GM19324 (cell line): ENCODE measurements around the gene SAMD4B.

Experiments used
- ATAC-seq: cut with Tn5 transposase; IDR thresholded peaks from one replicate; pipeline ENCODE4 v1.9.1; 2021; ENCODE audit warnings: mild to moderate bottlenecking, moderate library complexity; ENCODE audit not compliant: unreplicated experiment, low FRiP score

SAMD4B gene

GRCh38 chr19:39420769-39421168 is 78.5 kb downstream of the SAMD4B start:
- ATAC-seq, result no peak

GRCh38 chr19:39422020-39422419 is 79.8 kb downstream of the SAMD4B start:
- ATAC-seq, result no peak

GRCh38 chr19:39423258-39424086 is 81.3 kb downstream of the SAMD4B start:
- no peak for ATAC-seq

DNA sequence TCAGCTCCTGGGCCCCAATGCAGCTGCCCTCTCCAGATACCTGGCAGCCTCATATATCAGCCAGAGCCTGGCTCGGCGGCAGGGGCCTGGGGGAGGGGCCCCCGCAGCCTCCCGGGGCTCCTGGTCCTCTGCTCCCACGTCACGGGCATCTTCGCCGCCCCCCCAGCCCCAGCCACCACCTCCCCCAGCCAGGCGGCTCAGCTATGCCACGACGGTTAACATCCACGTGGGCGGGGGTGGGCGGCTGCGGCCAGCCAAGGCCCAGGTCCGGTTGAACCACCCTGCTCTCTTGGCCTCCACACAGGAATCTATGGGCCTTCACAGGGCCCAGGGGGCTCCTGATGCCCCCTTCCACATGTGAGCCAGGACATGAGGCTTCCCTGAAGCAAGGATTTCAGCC is 82.7 kb downstream of the SAMD4B start:
- ATAC-seq, result no peak

DNA sequence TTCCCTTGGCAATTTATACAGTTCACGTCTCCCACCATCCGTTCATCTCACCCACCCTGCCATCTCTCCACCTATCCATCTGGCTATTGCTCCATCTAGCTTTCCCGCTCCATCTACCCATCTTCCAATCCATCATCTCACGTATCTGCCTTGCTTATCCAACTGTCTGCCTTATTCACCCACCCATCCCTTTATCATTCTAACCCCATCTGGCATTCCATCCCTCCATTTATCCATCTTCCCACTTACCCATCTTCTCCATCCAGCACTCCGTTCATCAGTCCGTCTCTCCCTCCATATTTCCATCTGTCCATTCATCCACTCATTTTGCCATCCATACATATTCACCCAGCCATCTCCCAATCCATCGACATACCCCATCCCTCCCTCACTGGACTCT is 83.5 kb downstream of the SAMD4B start:
- no peak for ATAC-seq

GRCh38 chr19:39426170-39426569 is 83.9 kb downstream of the SAMD4B start:
- ATAC-seq, result no peak

DNA sequence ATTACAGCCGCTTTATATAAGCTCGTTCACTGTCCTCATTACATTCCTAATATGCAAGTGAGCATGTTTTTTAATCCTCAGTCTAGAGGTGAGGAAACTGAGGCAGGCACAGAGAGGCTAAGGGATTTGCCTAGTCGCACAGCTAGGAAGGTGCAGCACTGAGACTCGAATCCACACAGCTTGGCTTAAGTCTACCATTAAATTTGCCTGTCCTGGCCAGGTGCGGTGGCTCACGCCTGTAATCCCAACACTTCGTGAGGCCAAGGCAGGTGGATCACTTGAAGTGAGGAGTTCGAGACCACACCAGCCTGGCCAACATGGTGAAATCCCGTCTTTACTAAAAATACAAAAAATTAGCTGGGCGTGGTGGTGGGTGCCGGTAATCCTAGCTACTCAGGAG is 85.5 kb downstream of the SAMD4B start:
- ATAC-seq, result no peak

DNA sequence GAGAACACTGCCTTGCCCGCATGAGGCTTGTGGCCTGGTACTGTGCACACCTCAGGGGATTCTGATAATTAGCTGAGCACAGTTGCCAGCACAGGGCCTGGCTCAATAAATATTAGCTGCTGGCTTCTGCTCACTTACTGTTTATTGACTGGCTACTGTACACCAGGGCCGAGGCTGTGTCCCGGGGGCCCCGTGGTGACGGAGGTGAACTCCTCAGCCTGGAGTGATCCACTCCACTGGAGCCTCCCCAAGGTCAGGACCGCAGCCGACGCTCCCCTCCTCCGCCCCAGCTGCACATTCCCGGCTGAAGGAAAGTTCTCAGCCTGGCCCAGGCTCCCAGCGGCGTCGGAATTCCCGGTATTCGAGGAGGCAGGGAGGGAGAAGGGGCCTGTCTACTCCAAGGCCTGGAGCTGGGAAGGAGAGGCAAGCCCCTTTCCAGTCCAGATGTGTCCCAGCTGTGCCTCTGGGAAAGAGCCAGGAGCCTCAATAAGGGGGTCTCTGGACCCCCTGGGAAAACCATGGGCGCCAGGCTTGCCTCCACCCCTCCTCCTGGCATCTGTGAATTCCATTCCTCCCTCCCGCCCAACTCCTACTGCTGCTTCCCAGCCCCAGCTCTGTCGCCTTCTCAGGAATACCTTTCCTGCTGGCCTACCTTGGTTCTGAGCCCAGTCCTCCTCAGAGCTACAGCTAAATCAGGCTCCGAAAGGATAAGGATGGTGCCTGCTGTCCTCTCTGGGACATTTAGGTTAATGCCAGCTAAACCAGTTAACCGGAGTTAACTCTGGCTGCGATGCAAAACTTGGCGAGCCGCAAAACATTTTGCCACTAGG is 86.3 kb downstream of the SAMD4B start:
- ATAC-seq, result no peak

DNA sequence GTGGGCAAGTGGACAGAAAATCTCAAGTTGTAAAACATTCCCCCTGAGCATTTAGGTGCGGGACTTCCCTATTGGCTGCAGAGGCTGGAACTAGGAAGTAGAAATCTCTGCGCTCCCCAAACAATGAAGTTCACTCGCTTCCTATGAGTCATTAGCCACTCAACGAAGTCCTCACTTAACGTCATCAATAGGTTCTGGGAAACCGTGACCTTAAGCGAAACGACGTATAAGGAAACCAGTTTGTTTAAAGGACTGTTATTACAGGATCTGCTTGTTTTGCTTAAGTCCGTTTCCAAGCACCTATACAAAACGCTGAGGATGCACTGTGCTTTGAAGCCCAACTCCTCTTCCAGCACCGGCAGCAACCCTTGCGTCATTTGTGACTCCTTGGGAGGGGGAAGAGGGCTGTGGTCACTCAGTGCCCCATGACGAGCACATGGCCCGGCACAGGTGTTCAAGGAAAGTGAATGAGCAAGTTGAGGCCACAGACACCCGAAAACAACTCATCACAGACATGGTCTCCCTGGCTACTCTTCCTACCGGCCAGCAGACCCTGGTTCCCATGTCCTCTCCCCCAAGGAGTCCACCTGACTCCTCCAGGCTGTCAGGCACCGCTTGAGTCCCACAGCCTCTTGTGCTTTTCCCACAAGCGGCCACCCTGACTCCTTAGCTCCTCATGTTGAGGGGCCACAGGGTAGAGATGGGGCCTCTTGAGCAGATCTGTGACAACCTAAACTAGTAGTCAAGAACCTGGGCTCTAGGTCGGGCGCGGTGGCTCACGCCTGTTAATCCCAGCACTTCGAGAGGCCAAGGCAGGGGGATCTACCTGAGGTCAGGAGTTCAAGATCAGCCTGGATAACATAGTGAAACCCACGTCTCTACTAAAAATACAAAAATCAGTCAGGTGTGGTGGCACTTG is 88.7 kb downstream of the SAMD4B start:
- no peak for ATAC-seq

- ATAC-seq, result no peak
Measured at GRCh38 chr19:39432677-39433025, 90.4 kb downstream of the SAMD4B start.

DNA sequence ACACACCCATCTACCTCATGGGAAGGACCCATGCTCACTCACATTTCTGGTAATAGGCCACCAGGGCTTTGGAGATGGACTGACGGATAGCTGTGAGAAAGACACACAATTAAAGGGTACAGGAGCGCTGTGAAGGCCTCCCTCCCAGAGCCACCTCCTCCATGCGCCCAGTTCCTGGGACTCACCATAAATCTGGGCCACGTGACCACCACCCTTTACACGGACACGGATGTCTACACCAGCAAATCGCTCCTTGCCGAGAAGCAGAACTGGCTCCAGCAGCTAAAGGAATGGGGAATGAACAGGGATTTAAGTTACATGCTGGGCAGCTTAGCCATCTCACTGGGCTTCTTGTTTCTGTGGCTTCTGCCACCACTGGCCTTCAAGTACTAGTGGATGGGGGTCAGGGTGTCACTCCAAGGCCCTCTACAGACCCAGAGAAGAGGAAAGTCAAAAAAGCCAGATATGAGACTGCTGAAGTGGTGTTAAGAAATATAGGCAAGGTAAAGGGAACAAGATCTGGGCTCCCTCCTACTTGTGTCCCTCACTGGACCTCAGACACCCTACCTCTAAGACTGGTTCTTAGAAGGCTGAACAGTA is 91.4 kb downstream of the SAMD4B start:
- no peak for ATAC-seq

DNA sequence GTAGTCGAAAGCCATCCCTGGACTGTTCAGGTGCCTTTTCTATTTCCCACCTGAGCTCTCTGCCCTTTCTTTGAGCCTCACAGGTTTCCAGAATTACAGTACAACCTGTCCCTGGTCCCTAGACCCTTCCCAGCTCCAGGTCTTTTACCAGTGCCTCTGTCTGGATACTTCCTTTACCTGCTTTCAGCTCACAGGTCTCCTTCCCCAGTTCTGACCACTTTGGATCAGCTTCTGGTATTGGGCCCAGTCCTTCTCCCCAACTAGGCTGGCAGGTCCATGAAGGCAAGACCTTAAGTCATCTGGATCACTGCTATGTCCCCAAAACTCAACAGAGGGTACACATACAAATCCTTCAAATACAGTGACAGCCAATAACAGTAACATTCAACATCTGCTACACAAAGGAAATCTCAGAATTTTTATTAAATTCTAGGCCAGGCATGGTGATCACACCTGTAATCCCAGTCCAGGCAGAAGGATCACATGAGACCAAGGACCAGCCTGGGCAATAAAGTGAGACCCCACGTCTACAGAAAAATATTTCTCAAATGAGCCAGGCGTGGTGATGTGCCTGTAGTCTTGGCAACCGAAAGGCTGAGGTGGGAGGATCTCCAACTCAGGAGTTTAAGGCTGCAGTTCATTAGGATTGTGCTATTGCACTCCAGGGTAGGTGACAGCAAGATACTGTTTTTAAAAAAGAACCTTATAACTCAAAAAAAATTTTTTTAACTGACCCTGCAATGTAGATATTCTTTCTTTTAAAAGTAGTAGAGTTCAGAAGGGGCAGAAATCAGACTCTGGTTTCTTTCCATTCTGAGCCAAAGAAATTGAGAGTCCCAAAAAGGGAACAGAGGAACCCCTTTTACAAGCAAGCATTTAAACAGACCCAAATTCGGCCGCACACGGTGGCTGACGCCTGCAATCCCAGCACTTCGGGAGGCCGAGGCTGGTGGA is 92.2 kb downstream of the SAMD4B start:
- no peak for ATAC-seq
